ES-I3 (cell line): ENCODE results near the gene MS4A10.

Source experiments
- H3K36me3 ChIP-seq: 2 replicates; pipeline ENCODE4 v1.6.1; 2013; ENCODE audit warnings: mild to moderate bottlenecking, low read length, control low read depth, moderate library complexity; ENCODE audit not compliant: insufficient read depth
- H3K4me1 ChIP-seq: 2 replicates; pipeline ENCODE4 v1.6.1; 2013; ENCODE audit warnings: mild to moderate bottlenecking, control low read depth, low read length; ENCODE audit not compliant: insufficient read depth
- H3K9ac ChIP-seq: 2 replicates; pipeline ENCODE4 v1.6.1; 2013; ENCODE audit warnings: low read depth, mild to moderate bottlenecking, low read length, moderate library complexity
- H3K9me3 ChIP-seq: 2 replicates; pipeline ENCODE4 v1.6.1; 2013; ENCODE audit warnings: mild to moderate bottlenecking, low read length, moderate library complexity; ENCODE audit not compliant: control insufficient read depth, insufficient read depth

The MS4A10 gene

GRCh38 chr11:60785806-60786361 lies 751 bp downstream of the MS4A10 start:
- H3K36me3 ChIP-seq, result no peaks in the 10 kb centered on the region
- no peaks in the 10 kb centered on the region for H3K4me1 ChIP-seq
- no peak overlapping the region for H3K9ac ChIP-seq
- peaks cover 6% of the 10 kb centered on the region for H3K9me3 ChIP-seq

GRCh38 chr11:60786811-60787567 lies 1.9 kb downstream of the MS4A10 start:
- no peak overlapping the region for H3K9ac ChIP-seq
- no peaks in the 10 kb centered on the region for H3K4me1 ChIP-seq
- peaks cover 12% of the 10 kb centered on the region for H3K9me3 ChIP-seq
- no peaks in the 10 kb centered on the region for H3K36me3 ChIP-seq

DNA sequence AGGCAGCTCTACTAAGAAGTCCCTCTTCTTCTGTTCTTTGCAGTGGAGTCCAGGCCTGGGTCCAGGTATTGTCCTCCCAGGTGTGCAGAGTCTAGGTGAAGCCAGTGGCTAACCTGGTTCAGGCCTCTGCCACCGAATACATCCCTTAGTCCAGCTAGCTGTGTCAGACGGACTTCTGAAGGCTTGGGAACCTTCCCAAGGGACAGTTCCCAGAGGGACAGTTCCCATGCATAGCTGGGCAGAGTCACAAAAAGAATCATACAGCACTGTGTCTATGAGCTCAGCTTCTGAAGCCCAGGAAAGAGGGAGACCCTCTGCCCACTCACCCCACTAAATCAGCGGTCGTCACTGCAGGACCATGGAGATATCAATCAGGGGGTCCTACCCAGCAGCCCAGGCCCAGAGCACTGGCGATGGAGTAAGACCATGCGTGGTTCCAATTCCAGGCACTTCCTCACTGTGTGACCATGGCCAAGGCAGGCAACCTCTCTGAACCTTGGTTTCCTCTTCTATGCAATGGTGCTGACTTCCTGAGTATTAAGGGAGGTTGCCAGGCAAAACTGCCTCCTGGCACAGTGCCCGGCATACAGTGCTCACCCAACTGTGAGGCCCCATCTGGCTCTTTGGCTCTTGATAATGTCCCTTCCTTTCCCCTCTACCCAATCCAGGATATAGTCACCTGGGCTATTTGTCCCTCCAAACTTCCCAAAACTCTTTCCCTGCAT lies 3.4 kb downstream of the MS4A10 start:
- peaks cover 17% of the 10 kb centered on the region for H3K9me3 ChIP-seq
- H3K4me1 ChIP-seq, result no peaks in the 10 kb centered on the region
- no peaks in the 10 kb centered on the region for H3K36me3 ChIP-seq
- H3K9ac ChIP-seq, result no peak overlapping the region

- H3K4me1 ChIP-seq, result no peaks in the 10 kb centered on the region
- H3K9me3 ChIP-seq, result peaks cover 17% of the 10 kb centered on the region
- no peaks in the 10 kb centered on the region for H3K36me3 ChIP-seq
- H3K9ac ChIP-seq, result no peak overlapping the region
Measured at GRCh38 chr11:60790726-60791125, 5.6 kb downstream of the MS4A10 start.

- Histone ChIP-seq H3K9ac (no peak overlapping the region), H3K9me3 (peaks cover 17% of the 10 kb centered on the region), H3K36me3 (no peaks in the 10 kb centered on the region)
Measured at GRCh38 chr11:60791153-60791933, 6.2 kb downstream of the MS4A10 start.

GRCh38 chr11:60792521-60792920 lies 7.4 kb downstream of the MS4A10 start:
- H3K9me3 ChIP-seq, result peaks cover 17% of the 10 kb centered on the region
- no peaks in the 10 kb centered on the region for H3K4me1 ChIP-seq
- no peaks in the 10 kb centered on the region for H3K36me3 ChIP-seq
- no peak overlapping the region for H3K9ac ChIP-seq

More at GRCh38 chr11:60791153-60791933, 6.2 kb downstream of the MS4A10 start:
- no peaks in the 10 kb centered on the region for H3K4me1 ChIP-seq

DNA sequence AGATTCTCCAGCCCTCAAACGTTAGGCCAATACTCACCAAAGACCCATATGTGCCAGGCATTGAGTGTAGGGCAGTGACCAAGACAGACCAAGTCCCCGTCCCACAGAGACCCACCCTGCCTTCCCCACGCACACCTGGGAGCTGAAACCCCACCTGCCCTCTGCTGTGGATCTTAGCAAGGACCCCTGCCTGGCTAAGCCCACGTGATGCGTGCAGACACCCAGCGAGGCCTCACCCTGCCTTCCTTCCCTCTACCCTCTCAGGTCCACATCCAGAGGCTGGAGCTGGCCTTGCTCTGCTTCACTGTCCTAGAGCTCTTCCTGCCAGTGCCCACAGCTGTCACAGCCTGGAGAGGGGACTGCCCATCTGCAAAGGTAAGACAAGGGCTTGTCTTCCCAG lies 10.2 kb downstream of the MS4A10 start:
- Histone ChIP-seq H3K9ac (no peak overlapping the region), H3K9me3 (peaks cover 11% of the 10 kb centered on the region), H3K36me3 (no peaks in the 10 kb centered on the region), H3K4me1 (no peaks in the 10 kb centered on the region)

DNA sequence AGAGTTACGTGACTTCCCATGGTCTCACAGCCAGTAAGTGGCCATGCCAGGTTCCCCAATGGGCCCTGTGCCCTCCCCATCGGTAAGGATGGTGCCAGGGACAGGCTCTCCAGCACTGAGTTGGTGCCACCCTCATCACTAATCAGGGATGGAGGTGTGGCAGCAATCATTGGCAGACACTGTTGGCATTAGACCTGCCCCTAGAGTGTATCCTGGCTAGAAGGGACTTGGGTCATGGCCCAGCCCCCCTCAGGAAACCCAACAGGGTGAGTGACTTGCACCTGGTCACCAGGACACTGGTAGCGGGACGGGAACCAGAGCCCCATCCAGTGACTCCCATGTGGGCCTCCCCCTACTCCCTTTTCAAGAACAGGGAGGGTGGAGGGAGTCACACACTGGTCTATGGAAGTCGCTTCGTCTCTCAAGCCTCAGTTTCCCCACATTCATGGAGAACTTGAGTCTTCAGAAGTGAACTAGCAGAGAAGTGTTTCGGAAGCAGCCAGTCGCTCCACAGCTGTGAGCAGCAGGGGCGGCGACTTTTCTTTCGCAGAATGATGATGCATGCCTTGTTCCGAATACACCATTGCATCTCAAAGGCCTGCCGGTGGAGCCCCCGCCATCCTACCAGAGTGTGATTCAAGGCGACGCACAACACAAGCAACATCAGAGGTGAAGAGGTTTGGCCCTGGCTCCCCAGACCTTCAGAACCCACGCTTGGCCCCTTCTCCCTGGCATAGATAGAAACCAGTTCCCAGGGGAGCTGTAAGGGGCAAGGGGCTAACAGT lies 12.9 kb downstream of the MS4A10 start:
- Histone ChIP-seq H3K36me3 (no peaks in the 10 kb centered on the region), H3K9ac (no peak overlapping the region), H3K4me1 (no peaks in the 10 kb centered on the region), H3K9me3 (no peaks in the 10 kb centered on the region)

- Histone ChIP-seq H3K9ac (no peak overlapping the region), H3K9me3 (no peaks in the 10 kb centered on the region), H3K4me1 (no peaks in the 10 kb centered on the region), H3K36me3 (no peaks in the 10 kb centered on the region)
Measured at GRCh38 chr11:60798631-60799030, 13.5 kb downstream of the MS4A10 start.

- no peaks in the 10 kb centered on the region for H3K4me1 ChIP-seq
- no peak overlapping the region for H3K9ac ChIP-seq
- no peaks in the 10 kb centered on the region for H3K36me3 ChIP-seq
- H3K9me3 ChIP-seq, result no peaks in the 10 kb centered on the region
Measured at GRCh38 chr11:60801194-60801593, 16.1 kb downstream of the MS4A10 start.

DNA sequence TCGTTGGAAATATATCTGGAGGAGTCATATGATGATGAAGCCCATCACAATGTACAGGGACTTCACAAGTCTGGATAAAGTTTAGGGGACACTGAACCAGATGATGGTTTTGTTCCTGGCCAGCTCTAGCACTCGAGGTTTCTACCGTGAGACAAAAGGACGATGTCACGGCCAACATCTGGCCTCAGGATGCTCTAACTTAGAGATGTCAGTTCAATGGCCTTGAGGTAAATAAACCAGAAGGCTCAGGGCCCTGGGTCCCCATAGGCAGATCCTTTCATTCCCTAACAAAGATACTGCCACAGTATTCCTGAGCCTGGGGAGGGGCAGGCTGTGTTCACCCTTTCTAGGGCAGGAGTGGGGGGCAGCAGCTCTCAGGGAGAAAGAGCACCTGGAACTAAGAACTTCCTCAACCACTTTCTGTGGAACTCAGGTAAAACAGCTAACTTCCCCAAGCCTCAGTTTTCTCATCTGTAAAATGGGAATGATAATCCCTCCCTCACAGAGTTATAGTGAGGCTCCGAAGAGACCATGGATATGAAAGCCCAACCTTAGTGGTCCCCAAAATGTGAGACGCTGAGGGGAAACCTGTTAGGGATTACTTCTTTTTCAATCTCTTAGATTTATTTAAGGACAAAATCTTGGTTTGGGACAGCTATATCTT lies 18.3 kb downstream of the MS4A10 start:
- no peaks in the 10 kb centered on the region for H3K36me3 ChIP-seq
- H3K9me3 ChIP-seq, result no peaks in the 10 kb centered on the region
- no peak overlapping the region for H3K9ac ChIP-seq
- H3K4me1 ChIP-seq, result no peaks in the 10 kb centered on the region

DNA sequence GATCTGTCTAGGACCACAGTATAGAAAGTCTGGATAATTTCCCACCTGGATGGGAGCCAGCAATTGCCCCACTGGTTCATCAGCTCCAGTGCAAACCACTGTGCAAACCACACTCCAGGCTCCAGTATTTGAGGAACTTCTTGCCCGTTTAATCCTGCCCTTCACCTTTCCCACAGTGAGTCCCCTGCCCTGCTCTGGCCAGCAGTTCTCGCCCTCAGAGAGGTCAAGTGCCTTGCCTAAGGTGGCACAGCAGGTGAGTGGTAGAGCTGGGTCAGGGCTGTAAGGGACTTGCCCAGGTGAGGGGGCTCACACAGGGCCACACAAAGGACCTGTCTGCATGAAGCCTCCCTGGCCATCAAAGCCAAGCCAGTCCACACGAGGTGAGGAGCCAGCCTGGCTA lies 24.1 kb downstream of the MS4A10 start:
- Histone ChIP-seq H3K4me1 (no peaks in the 10 kb centered on the region), H3K9me3 (no peaks in the 10 kb centered on the region), H3K36me3 (no peaks in the 10 kb centered on the region), H3K9ac (no peak overlapping the region)

DNA sequence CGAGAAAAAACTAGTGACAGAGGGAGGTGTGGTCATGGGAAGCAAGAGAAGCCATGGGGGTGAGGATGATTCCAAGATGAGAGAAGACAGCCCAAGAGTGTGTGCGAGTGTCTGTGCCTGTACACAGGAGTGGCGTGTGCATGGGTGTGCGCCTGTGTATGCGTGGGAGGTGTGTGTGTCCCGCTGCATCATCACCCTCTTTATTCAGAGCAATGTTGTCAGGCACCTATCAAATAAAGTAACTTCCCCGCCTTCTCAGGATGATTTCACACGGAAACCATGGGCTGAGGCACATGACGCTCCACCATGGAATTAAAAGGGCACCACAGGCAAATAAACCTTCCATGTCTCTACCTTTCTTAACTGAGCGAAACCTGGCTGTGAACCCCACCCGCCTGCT lies 24.6 kb downstream of the MS4A10 start:
- H3K9me3 ChIP-seq, result no peaks in the 10 kb centered on the region
- no peaks in the 10 kb centered on the region for H3K4me1 ChIP-seq
- H3K9ac ChIP-seq, result no peak overlapping the region
- no peaks in the 10 kb centered on the region for H3K36me3 ChIP-seq
